Inferior parietal cortex (tissue), 1 donor: ENCODE results near the gene CSF3R.

Experiments used
- DNase-seq: peaks from one replicate; pipeline ENCODE4 v3.0.0-alpha.2; 2016; ENCODE audit errors: extremely low spot score

The CSF3R gene

DNA sequence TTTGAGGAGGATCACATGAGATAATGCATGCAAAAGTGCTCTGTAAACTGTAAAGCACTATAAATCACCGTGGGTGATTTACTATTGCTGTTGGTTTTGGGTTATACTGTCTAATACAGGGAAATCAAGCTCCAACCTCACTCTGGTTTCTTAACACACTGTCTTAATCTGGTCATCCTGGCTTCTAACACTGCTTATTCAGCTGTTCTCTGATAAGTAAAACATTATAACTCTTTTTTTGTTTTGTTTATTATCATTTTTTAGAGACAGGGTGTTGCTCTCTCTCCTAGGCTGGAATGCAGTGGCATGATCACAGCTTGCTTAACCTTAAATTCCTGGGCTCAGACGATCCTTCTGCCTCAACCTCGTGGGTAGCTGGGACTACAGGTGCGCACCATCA, 63.1 kb downstream of the CSF3R start:
- no peak for DNase-seq

- no peak for DNase-seq
Measured at GRCh38 chr1:36419140-36419539, 63.6 kb downstream of the CSF3R start.

DNA sequence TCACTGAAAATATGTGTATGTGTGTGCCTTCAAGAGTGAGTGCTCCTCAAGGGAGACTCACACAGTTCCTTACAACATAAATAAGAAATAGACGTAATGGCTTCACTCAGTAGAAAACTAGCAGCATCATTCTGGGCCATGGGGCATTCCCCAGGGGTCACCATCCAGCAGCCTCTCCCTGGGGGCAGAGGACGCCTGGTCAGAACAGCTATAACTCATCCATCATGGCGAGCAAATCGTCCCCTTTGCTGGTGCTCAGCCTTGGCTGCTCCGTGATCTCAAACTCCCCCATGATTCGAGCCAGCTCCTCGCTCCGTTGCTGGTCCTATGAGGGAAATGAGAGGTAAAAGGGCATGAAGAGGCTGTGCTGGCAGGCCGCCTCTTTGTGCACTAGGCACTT, 64.8 kb downstream of the CSF3R start:
- no peak for DNase-seq
